ENCODE measurements around the gene WFDC1. TPM values are rescaled to one million over a fixed set of nuclear protein-coding genes. Genes with fewer than 3 reads are reported as not detected.

Gene WFDC1
- total RNA-seq, 4 donors from 2014 or later: 0.77 to 13.3 (median 5.7) TPM

GRCh38 chr16:84291226-84291625 lies 3.5 kb upstream of the WFDC1 start:
- Histone ChIP-seq H3K36me3 (no peaks in the 10 kb centered on the region), H3K27ac (no peak overlapping the region), H3K9me3 (no peaks in the 10 kb centered on the region), H3K4me3 (no peak overlapping the region), H3K27me3 (no peaks in the 10 kb centered on the region), H3K4me1 (peaks cover 0 to 8% of the 10 kb centered on the region in 2 donors)
- no peak for DNase-seq
- TF ChIP-seq CTCF (IDR thresholded peaks at IDR 0.05) (no peak), POLR2A (IDR thresholded peaks at IDR 0.05) (no peak)
- intact Hi-C loops (cut with DNase I; ENCODE audit: low total_unique reads): no loop called here

- Histone ChIP-seq H3K4me3 (no peak overlapping the region), H3K9me3 (no peaks in the 10 kb centered on the region), H3K4me1 (peaks cover 0 to 8% of the 10 kb centered on the region in 2 donors), H3K27me3 (no peaks in the 10 kb centered on the region), H3K36me3 (no peaks in the 10 kb centered on the region), H3K27ac (no peak overlapping the region)
- no peak for DNase-seq
- no peak for TF ChIP-seq POLR2A (IDR thresholded peaks at IDR 0.05)
- TF ChIP-seq CTCF (IDR thresholded peaks at IDR 0.05): no peak
- intact Hi-C loops (cut with DNase I; ENCODE audit: low total_unique reads): no loop called here
Measured at GRCh38 chr16:84292011-84292410, 2.7 kb upstream of the WFDC1 start.

GRCh38 chr16:84293406-84293805 lies 1.3 kb upstream of the WFDC1 start:
- Histone ChIP-seq H3K9me3 (no peaks in the 10 kb centered on the region), H3K27ac (no peak overlapping the region), H3K4me1 (peaks cover 0 to 8% of the 10 kb centered on the region in 2 donors), H3K27me3 (no peaks in the 10 kb centered on the region), H3K4me3 (no peak overlapping the region), H3K36me3 (no peaks in the 10 kb centered on the region)
- TF ChIP-seq POLR2A (IDR thresholded peaks at IDR 0.05) (no peak), CTCF (IDR thresholded peaks at IDR 0.05) (no peak)
- intact Hi-C loops (cut with DNase I; ENCODE audit: low total_unique reads): no loop called here
- DNase-seq: no peak

- Histone ChIP-seq H3K9me3 (no peaks in the 10 kb centered on the region), H3K27ac (no peak overlapping the region), H3K4me1 (peaks cover 0 to 8% of the 10 kb centered on the region in 2 donors), H3K4me3 (no peak overlapping the region), H3K36me3 (no peaks in the 10 kb centered on the region), H3K27me3 (no peaks in the 10 kb centered on the region)
- no peak for DNase-seq
- intact Hi-C loops (cut with DNase I; ENCODE audit: low total_unique reads): no loop called here
- no peak for TF ChIP-seq CTCF (IDR thresholded peaks at IDR 0.05)
- TF ChIP-seq POLR2A (IDR thresholded peaks at IDR 0.05): no peak
Measured at GRCh38 chr16:84294117-84294516, 561 bp upstream of the WFDC1 start.

- H3K4me1 ChIP-seq: peaks cover 0 to 8% of the 10 kb centered on the region in 2 donors
- H3K4me3 ChIP-seq: no peak overlapping the region
- no peak for TF ChIP-seq CTCF (IDR thresholded peaks at IDR 0.05)
- intact Hi-C loops (cut with DNase I; ENCODE audit: low total_unique reads): no loop called here
- H3K27ac ChIP-seq: no peak overlapping the region
- H3K36me3 ChIP-seq: no peaks in the 10 kb centered on the region
- no peak for DNase-seq
- H3K27me3 ChIP-seq: no peaks in the 10 kb centered on the region
- H3K9me3 ChIP-seq: no peaks in the 10 kb centered on the region
Measured at GRCh38 chr16:84295203-84295860, 654 bp downstream of the WFDC1 start.

All from uterus (tissue), 4 donors.